ENCODE data around the gene ZNF385B. TPM values are rescaled to one million over a fixed set of nuclear protein-coding genes. Genes with fewer than 3 reads are reported as not detected.

ZNF385B gene
- total and polyA plus RNA-seq, 4 donors, result 3.0 to 7.2 (median 3.9) TPM

DNA sequence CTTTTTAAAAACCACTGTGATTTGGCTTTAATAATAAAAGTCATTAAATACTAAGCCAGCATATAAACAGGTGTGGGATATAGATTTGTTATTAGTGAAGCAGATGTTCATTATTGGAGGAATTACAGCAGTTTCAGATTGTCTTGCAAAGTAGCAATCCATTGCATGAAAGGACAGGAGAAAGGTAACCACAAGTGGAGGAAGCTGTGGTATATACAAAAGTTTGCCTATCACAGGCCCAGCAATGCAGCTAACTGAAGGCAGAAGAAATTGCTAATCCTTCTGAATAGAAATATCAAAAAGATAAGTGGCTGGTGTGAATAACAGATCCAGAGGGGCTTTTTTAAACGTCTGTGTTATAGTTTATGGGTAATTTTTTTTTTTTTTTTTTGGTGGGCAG is 199.4 kb downstream of the ZNF385B start:
- no peak overlapping the region for H3K27ac ChIP-seq (ENCODE audit: low read depth in 1 of 2, low read length in 2 of 2)
- H3K27me3 ChIP-seq (ENCODE audit: control insufficient read depth in 4 of 4, insufficient read depth in 4 of 4, low read length in 3 of 4), result no peaks in the 10 kb centered on the region
- H3K9ac ChIP-seq (ENCODE audit: low read depth in 1 of 2, low read length in 2 of 2), result no peak overlapping the region
- H3K4me3 ChIP-seq (ENCODE audit: low read depth in 1 of 3, low read length in 3 of 3), result no peak overlapping the region
- H3K9me3 ChIP-seq (ENCODE audit: control insufficient read depth in 4 of 4, low read length in 3 of 4), result no peaks in the 10 kb centered on the region
- TF ChIP-seq, protein P1, sequence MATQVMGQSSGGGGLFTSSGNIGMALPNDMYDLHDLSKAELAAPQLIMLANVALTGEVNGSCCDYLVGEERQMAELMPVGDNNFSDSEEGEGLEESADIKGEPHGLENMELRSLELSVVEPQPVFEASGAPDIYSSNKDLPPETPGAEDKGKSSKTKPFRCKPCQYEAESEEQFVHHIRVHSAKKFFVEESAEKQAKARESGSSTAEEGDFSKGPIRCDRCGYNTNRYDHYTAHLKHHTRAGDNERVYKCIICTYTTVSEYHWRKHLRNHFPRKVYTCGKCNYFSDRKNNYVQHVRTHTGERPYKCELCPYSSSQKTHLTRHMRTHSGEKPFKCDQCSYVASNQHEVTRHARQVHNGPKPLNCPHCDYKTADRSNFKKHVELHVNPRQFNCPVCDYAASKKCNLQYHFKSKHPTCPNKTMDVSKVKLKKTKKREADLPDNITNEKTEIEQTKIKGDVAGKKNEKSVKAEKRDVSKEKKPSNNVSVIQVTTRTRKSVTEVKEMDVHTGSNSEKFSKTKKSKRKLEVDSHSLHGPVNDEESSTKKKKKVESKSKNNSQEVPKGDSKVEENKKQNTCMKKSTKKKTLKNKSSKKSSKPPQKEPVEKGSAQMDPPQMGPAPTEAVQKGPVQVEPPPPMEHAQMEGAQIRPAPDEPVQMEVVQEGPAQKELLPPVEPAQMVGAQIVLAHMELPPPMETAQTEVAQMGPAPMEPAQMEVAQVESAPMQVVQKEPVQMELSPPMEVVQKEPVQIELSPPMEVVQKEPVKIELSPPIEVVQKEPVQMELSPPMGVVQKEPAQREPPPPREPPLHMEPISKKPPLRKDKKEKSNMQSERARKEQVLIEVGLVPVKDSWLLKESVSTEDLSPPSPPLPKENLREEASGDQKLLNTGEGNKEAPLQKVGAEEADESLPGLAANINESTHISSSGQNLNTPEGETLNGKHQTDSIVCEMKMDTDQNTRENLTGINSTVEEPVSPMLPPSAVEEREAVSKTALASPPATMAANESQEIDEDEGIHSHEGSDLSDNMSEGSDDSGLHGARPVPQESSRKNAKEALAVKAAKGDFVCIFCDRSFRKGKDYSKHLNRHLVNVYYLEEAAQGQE (IDR thresholded peaks at IDR 0.05), result no peak
- TF ChIP-seq RAD21 (IDR thresholded peaks at IDR 0.05) (no peak), YY1 (IDR thresholded peaks at IDR 0.05) (no peak), HNF4A (conservative IDR thresholded peaks at IDR 0.05) (no peak), JUND (IDR thresholded peaks at IDR 0.05) (no peak), NR2F2 (IDR thresholded peaks at IDR 0.05) (no peak), EGR1 (IDR thresholded peaks at IDR 0.05; ENCODE audit: low read depth in 2 of 2) (no peak), SP1 (IDR thresholded peaks at IDR 0.05) (no peak), RXRA (IDR thresholded peaks at IDR 0.05) (no peak), GABPA (IDR thresholded peaks at IDR 0.05 in 1 of 2, conservative IDR thresholded peaks at IDR 0.05 in 1 of 2) (no peak), TAF1 (conservative IDR thresholded peaks at IDR 0.05) (no peak), FOXA2 (IDR thresholded peaks at IDR 0.05) (no peak), FOXA1 (IDR thresholded peaks at IDR 0.05) (no peak), HNF4G (IDR thresholded peaks at IDR 0.05) (no peak)
- TF ChIP-seq, protein P2, sequence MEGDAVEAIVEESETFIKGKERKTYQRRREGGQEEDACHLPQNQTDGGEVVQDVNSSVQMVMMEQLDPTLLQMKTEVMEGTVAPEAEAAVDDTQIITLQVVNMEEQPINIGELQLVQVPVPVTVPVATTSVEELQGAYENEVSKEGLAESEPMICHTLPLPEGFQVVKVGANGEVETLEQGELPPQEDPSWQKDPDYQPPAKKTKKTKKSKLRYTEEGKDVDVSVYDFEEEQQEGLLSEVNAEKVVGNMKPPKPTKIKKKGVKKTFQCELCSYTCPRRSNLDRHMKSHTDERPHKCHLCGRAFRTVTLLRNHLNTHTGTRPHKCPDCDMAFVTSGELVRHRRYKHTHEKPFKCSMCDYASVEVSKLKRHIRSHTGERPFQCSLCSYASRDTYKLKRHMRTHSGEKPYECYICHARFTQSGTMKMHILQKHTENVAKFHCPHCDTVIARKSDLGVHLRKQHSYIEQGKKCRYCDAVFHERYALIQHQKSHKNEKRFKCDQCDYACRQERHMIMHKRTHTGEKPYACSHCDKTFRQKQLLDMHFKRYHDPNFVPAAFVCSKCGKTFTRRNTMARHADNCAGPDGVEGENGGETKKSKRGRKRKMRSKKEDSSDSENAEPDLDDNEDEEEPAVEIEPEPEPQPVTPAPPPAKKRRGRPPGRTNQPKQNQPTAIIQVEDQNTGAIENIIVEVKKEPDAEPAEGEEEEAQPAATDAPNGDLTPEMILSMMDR (IDR thresholded peaks at IDR 0.05; ENCODE audit: low read depth, low read length, missing input control), result no peak
- TF ChIP-seq, protein P3, sequence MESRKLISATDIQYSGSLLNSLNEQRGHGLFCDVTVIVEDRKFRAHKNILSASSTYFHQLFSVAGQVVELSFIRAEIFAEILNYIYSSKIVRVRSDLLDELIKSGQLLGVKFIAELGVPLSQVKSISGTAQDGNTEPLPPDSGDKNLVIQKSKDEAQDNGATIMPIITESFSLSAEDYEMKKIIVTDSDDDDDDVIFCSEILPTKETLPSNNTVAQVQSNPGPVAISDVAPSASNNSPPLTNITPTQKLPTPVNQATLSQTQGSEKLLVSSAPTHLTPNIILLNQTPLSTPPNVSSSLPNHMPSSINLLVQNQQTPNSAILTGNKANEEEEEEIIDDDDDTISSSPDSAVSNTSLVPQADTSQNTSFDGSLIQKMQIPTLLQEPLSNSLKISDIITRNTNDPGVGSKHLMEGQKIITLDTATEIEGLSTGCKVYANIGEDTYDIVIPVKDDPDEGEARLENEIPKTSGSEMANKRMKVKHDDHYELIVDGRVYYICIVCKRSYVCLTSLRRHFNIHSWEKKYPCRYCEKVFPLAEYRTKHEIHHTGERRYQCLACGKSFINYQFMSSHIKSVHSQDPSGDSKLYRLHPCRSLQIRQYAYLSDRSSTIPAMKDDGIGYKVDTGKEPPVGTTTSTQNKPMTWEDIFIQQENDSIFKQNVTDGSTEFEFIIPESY (IDR thresholded peaks at IDR 0.05), result no peak
- TF ChIP-seq, protein P4, sequence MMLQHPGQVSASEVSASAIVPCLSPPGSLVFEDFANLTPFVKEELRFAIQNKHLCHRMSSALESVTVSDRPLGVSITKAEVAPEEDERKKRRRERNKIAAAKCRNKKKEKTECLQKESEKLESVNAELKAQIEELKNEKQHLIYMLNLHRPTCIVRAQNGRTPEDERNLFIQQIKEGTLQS (IDR thresholded peaks at IDR 0.05), result no peak
- TF ChIP-seq, protein P5, sequence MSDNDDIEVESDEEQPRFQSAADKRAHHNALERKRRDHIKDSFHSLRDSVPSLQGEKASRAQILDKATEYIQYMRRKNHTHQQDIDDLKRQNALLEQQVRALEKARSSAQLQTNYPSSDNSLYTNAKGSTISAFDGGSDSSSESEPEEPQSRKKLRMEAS (IDR thresholded peaks at IDR 0.05), result no peak
- 89% methylated on average over 1 of the region's 1 CpG for WGBS
- no peak for DNase-seq (ENCODE audit: low spot score)
- H3K4me1 ChIP-seq (ENCODE audit: control insufficient read depth in 4 of 4, insufficient read depth in 4 of 4, low read length in 3 of 4), result no peaks in the 10 kb centered on the region
- H3K36me3 ChIP-seq (ENCODE audit: control insufficient read depth in 4 of 4, insufficient read depth in 3 of 4, low read depth in 1 of 4, low read length in 3 of 4), result no peaks in the 10 kb centered on the region
